GM12878 (cell line): ENCODE results near the gene USP50. TPM values are rescaled to one million over a fixed set of nuclear protein-coding genes. Genes with fewer than 3 reads are reported as not detected.

ENCODE experiments used
- ATAC-seq: fragments of 200-7000 bp; cut with Tn5 transposase; 3 replicates; pipeline ENCODE4 v1.9.1; 2020; ENCODE audit warnings: mild to moderate bottlenecking, moderate library complexity
- BruUV-seq: library from RNA; stranded (reverse); fragments of 400-500 nt; replicated peaks from 2 replicates; lab custom pipeline; 2021; lab: Mats Ljungman, UMichigan
- CTCF ChIA-PET: fragments of 300-600 bp; sonication (Branson Sonifier 250); formaldehyde crosslinking; extraction: SDS; loops from one replicate; lab custom pipeline; 2021; ENCODE audit warnings: inconsistent platforms; lab: Yijun Ruan, JAX
- POLR2A ChIA-PET: fragments of 350-600 bp; formaldehyde crosslinking; extraction: SDS; loops from one replicate; lab custom pipeline; 2021; ENCODE audit warnings: inconsistent platforms; lab: Charles Lee
- RAD21 ChIA-PET: fragments of 300-600 bp; sonication (Branson Sonifier 250); formaldehyde crosslinking; loops from one replicate; lab custom pipeline; 2023; ENCODE audit warnings: antibody characterized with exemption; ENCODE audit not compliant: unreplicated experiment; lab: Charles Lee
- SMC1A ChIA-PET: fragments of 300-600 bp; sonication (Branson Sonifier 250); formaldehyde crosslinking; loops from one replicate; lab custom pipeline; 2023; ENCODE audit not compliant: unreplicated experiment, uncharacterized antibody; lab: Charles Lee
- DNase-seq: peaks from one replicate; pipeline ENCODE4 v3.0.0-alpha.2; 2011; ENCODE audit warnings: low read depth, low spot score
- FAIRE-seq: peaks from 3 replicates; lab custom pipeline; 2011; peaks lifted over from hg19 to GRCh38; lab: Jason Lieb, UNC
- H2AFZ ChIP-seq: 2 replicates; pipeline ENCODE4 v1.6.0; 2011; ENCODE audit warnings: low read depth, low read length, control low read depth; ENCODE audit not compliant: control insufficient read depth
- H3K27ac ChIP-seq: 2 replicates; pipeline ENCODE4 v1.5.1; 2011; ENCODE audit warnings: control low read depth; ENCODE audit not compliant: control insufficient read depth, insufficient read depth
- H3K27me3 ChIP-seq, 2 experiments: replicated peaks in 1 of 2; 2 replicates each; pipeline versions ENCODE4 v1.6.0 to v1.6.1; 2011; ENCODE audit warnings: low read length in 1 of 2; ENCODE audit not compliant: control insufficient read depth in 2 of 2, insufficient read depth in 2 of 2
- H3K36me3 ChIP-seq, 2 experiments: 2 replicates each; pipeline ENCODE4 v1.5.1; 2011; ENCODE audit warnings: low read length in 1 of 2; ENCODE audit not compliant: control insufficient read depth in 2 of 2, insufficient read depth in 2 of 2
- H3K4me1 ChIP-seq: 2 replicates; pipeline ENCODE4 v1.6.1; 2011; ENCODE audit warnings: mild to moderate bottlenecking, low read length, moderate library complexity, mixed read lengths; ENCODE audit not compliant: control insufficient read depth, insufficient read depth
- H3K4me2 ChIP-seq: 2 replicates; pipeline ENCODE4 v1.6.0; 2011; ENCODE audit warnings: control low read depth; ENCODE audit not compliant: control insufficient read depth, insufficient read depth
- H3K4me3 ChIP-seq: fragments of 200-600 bp; sonication (generic); 2 replicates; pipeline ENCODE4 v1.5.1; 2016
- H3K79me2 ChIP-seq: 2 replicates; pipeline ENCODE4 v1.6.0; 2011; ENCODE audit warnings: low read length; ENCODE audit not compliant: control insufficient read depth, insufficient read depth
- H3K9ac ChIP-seq: 2 replicates; pipeline ENCODE4 v1.8.0; 2011; ENCODE audit warnings: low read length, control low read depth, mixed read lengths; ENCODE audit not compliant: control insufficient read depth, insufficient read depth
- H3K9me3 ChIP-seq: replicated peaks from 3 replicates; pipeline ENCODE4 v1.5.1; 2011; ENCODE audit warnings: mild to moderate bottlenecking, low read length; ENCODE audit not compliant: control insufficient read depth, insufficient read depth
- H4K20me1 ChIP-seq: 2 replicates; pipeline ENCODE4 v1.6.0; 2011; ENCODE audit not compliant: control insufficient read depth, insufficient read depth
- ASH2L ChIP-seq: fragments of 300-600, 200-600 bp; sonication (generic); IDR thresholded peaks from 2 replicates; pipeline ENCODE4 v1.6.1; 2017; ENCODE audit warnings: low read depth, mild to moderate bottlenecking, borderline replicate concordance
- BCL3 ChIP-seq: IDR thresholded peaks from 2 replicates; pipeline ENCODE4 v1.6.1; 2011; ENCODE audit warnings: borderline replicate concordance, low read depth, mild to moderate bottlenecking, moderate library complexity, low read length; ENCODE audit not compliant: insufficient read depth, poor library complexity, severe bottlenecking
- CEBPB ChIP-seq, 2 experiments: fragments of 150-350 bp in 1 of 2; IDR thresholded peaks; 2 replicates each; pipeline ENCODE4 v1.6.1; 2012 to 2014; ENCODE audit warnings: low read depth in 2 of 2, low read length in 2 of 2, borderline replicate concordance in 1 of 2, inconsistent platforms in 1 of 2
- CHD2 ChIP-seq: IDR thresholded peaks from 2 replicates; pipeline ENCODE4 v1.6.1; 2011; ENCODE audit warnings: low read depth, low read length, improper control_type of control experiment, borderline replicate concordance
- CHD4 ChIP-seq: fragments of 200-600 bp; sonication (generic); IDR thresholded peaks from 2 replicates; pipeline ENCODE4 v1.6.1; 2016; ENCODE audit warnings: mild to moderate bottlenecking
- ETV6 ChIP-seq, 2 experiments: fragments of 450-650 bp in 1 of 2; IDR thresholded peaks in 1 of 2; conservative IDR thresholded peaks in 1 of 2; 2 replicates each; pipeline ENCODE4 v1.6.1; 2014; ENCODE audit warnings: antibody characterized with exemption in 1 of 2, borderline replicate concordance in 1 of 2, low read depth in 1 of 2, mild to moderate bottlenecking in 1 of 2, moderate library complexity in 1 of 2
- HSF1 ChIP-seq: fragments of 150-350 bp; IDR thresholded peaks from 2 replicates; pipeline ENCODE4 v1.6.1; 2014; ENCODE audit warnings: mild to moderate bottlenecking, low read depth, low read length
- IRF5 ChIP-seq: fragments of 450-650 bp; IDR thresholded peaks from 2 replicates; pipeline ENCODE4 v1.6.1; 2017; ENCODE audit warnings: borderline replicate concordance
- MEF2A ChIP-seq: IDR thresholded peaks from 2 replicates; pipeline ENCODE4 v1.6.1; 2011; ENCODE audit warnings: low read depth, mild to moderate bottlenecking, low read length, moderate library complexity; ENCODE audit not compliant: insufficient read depth
- MEF2B ChIP-seq: fragments of 450-650 bp; IDR thresholded peaks from 2 replicates; pipeline ENCODE4 v1.6.1; 2018; ENCODE audit warnings: mild to moderate bottlenecking, moderate library complexity; ENCODE audit not compliant: partially characterized antibody, poor library complexity, severe bottlenecking
- MXI1 ChIP-seq: fragments of 150-350 bp; IDR thresholded peaks from 2 replicates; pipeline ENCODE4 v1.6.1; 2011; ENCODE audit warnings: low read depth, mild to moderate bottlenecking, inconsistent platforms, low read length, improper control_type of control experiment
- RCOR1 ChIP-seq: conservative IDR thresholded peaks from 2 replicates; pipeline ENCODE4 v1.6.1; 2012; ENCODE audit warnings: low read depth, low read length, improper control_type of control experiment
- SUZ12 ChIP-seq: fragments of 200-600 bp; sonication (generic); IDR thresholded peaks from one replicate; pipeline ENCODE4 v1.6.1; 2018; ENCODE audit warnings: antibody characterized with exemption, mild to moderate bottlenecking; ENCODE audit not compliant: unreplicated experiment
- TBL1XR1 ChIP-seq: IDR thresholded peaks from 2 replicates; pipeline ENCODE4 v1.6.1; 2012; ENCODE audit warnings: low read depth, low read length, improper control_type of control experiment
- TCF12 ChIP-seq: IDR thresholded peaks from 2 replicates; pipeline ENCODE4 v1.6.1; 2011; ENCODE audit warnings: low read depth, mild to moderate bottlenecking, low read length
- ZBED1 ChIP-seq: IDR thresholded peaks from 2 replicates; pipeline ENCODE4 v1.6.1; 2016; ENCODE audit warnings: borderline replicate concordance
- WGBS: methylation state at CpG from one replicate; pipeline ENCODE4 v1.1.6; 2016; ENCODE audit warnings: low lambda C conversion rate; ENCODE audit not compliant: insufficient replicate concordance, insufficient coverage; ENCODE audit errors: missing lambda C conversion rate; 5-methylcytosine and 5-hydroxymethylcytosine counted together
- in situ Hi-C: fragments of 300-500 bp; cut with MboI; formaldehyde crosslinking; loops from 9 replicates; pipeline ENCODE4 v1.14.3; 2018; ENCODE audit warnings: mixed read lengths
- intact Hi-C: fragments of 100-400 bp; cut with micrococcal nuclease; formaldehyde crosslinking; loops from one replicate; pipeline ENCODE4 v1.14.2; 2022; ENCODE audit not compliant: unreplicated experiment
- polyA plus RNA-seq, 11 experiments: library from polyadenylated mRNA; depleted of rRNA in 4 of 11; unstranded in 6 of 11; stranded (reverse) in 5 of 11; fragments of >200 nt; fragmentation: Nextera tagmentation in 4 of 11; fragmentation: Illumina TruSeq in 1 of 11; extraction: Ambion mirVana in 4 of 11; extraction: Trizol in 1 of 11; gene quantifications; 1 replicate in 1 of 11; 2 replicates in 10 of 11; pipeline versions ENCODE4 v1.2.1 to v1.2.3, GENCODE V29; 2011 to 2016; ENCODE audit warnings: inconsistent platforms in 2 of 11, missing spikeins in 2 of 11, low read depth in 1 of 11
- total RNA-seq, 4 experiments: library from RNA; depleted of rRNA in 3 of 4; stranded (reverse); fragments of >200 nt in 3 of 4; fragmentation: Illumina TruSeq in 1 of 4; extraction: Trizol in 1 of 4; gene quantifications; 2 replicates each; pipeline versions ENCODE4 v1.2.1 to v1.2.3, GENCODE V29; 2013 to 2021

Gene USP50
- total and polyA plus RNA-seq, 10 of the 15 experiments (the other 5 are each of a cell fraction or from before 2014, with no cell fraction given) = 0.15 to 0.21 (median 0.19) TPM; not detected in 7

GRCh38 chr15:50549326-50549725, 2.9 kb upstream of the USP50 start (continued):
- TF ChIP-seq IRF5 = no peak
- TF ChIP-seq TBL1XR1 = no peak
- TF ChIP-seq CHD2 = no peak
- TF ChIP-seq, all 136 proteins: peak for 0

- WGBS = 80% methylated on average over 5 of the region's 5 CpGs
- Histone ChIP-seq H3K36me3 (no peaks in the 10 kb centered on the region), H2AFZ (no peak overlapping the region), H3K9me3 (no peaks in the 10 kb centered on the region), H3K4me2 (no peak overlapping the region), H3K4me1 (peaks cover 7% of the 10 kb centered on the region), H3K9ac (no peak overlapping the region), H3K79me2 (no peaks in the 10 kb centered on the region), H4K20me1 (no peaks in the 10 kb centered on the region), H3K27me3 (no peaks in the 10 kb centered on the region), H3K4me3 (no peak overlapping the region), H3K27ac (no peak overlapping the region)
- in situ Hi-C loops (no loop called here), intact Hi-C loops (no loop called here)
- ChIA-PET CTCF (interaction anchor here (1.0 kb wide), 1 partner anchor 13 kb away, joined by 5 read pairs; no protein-coding TSS in a partner anchor), POLR2A (interaction anchor here (0.5 to 0.6 kb wide), 2 partner anchors 144 to 262 kb away, joined by 3 to 7 read pairs; no protein-coding TSS in a partner anchor), RAD21 (no interaction called here), SMC1A (no interaction called here)
- ATAC-seq = no peak
- no peak for FAIRE-seq
- DNase-seq = no peak
- BruUV-seq = no TSS peak
- TF ChIP-seq CHD4 (no peak), TCF12 (no peak), ETV6 (conservative IDR thresholded peaks at IDR 0.05 in 1 of 2, IDR thresholded peaks at IDR 0.05 in 1 of 2; ENCODE audit: borderline replicate concordance in 1 of 2, low read depth in 1 of 2) (no peak), MEF2A (no peak), HSF1 (no peak), MEF2B (no peak), MXI1 (no peak), RCOR1 (no peak), BCL3 (no peak), ASH2L (no peak), SUZ12 (no peak), CEBPB (IDR thresholded peaks at IDR 0.05; ENCODE audit: borderline replicate concordance in 1 of 2, low read depth in 2 of 2, low read length in 2 of 2) (no peak), ZBED1 (no peak)
These were observed 2.1 kb downstream of the USP50 start for GRCh38 chr15:50544368-50544767.
